Measurements from ENCODE around the gene RPL38.
A peak's percentile ranks its signal among the peaks of the same experiment; 100 is the strongest.

RPL38 gene

GRCh38 chr17:74211141-74211911, 7.8 kb downstream of the RPL38 start:
- no peak for DNase-seq

- DNase-seq, result no peak
These were observed 8.4 kb downstream of the RPL38 start for GRCh38 chr17:74211912-74212208.

- DNase-seq, result no peak
These were observed 8.9 kb downstream of the RPL38 start for GRCh38 chr17:74212209-74212912.

GRCh38 chr17:74212913-74213791, 9.7 kb downstream of the RPL38 start, which contains the start of gene TTYH2:
TTYH2 (plus strand) TSS chr17:74213571; CDS start chr17:74213588, 17 bp downstream.
- peak; percentile 88 for DNase-seq

GRCh38 chr17:74213861-74214391, 10.4 kb downstream of the RPL38 start:
- DNase-seq, result no peak

- DNase-seq, result no peak
These were observed 11.2 kb downstream of the RPL38 start for GRCh38 chr17:74214484-74215341.

- DNase-seq, result no peak
These were observed 11.9 kb downstream of the RPL38 start for GRCh38 chr17:74215342-74215727.

GRCh38 chr17:74216505-74216904, 13.0 kb downstream of the RPL38 start:
- no peak for DNase-seq

- peak; percentile 74 for DNase-seq
These were observed 13.7 kb downstream of the RPL38 start for GRCh38 chr17:74217037-74217730.

GRCh38 chr17:74217888-74218287, 14.4 kb downstream of the RPL38 start:
- no peak for DNase-seq

- no peak for DNase-seq
These were observed 15.0 kb downstream of the RPL38 start for GRCh38 chr17:74218436-74218835.

GRCh38 chr17:74219576-74220133, 16.2 kb downstream of the RPL38 start:
- no peak for DNase-seq

GRCh38 chr17:74220219-74220618, 16.7 kb downstream of the RPL38 start:
- no peak for DNase-seq

- no peak for DNase-seq
These were observed 17.7 kb downstream of the RPL38 start for GRCh38 chr17:74220946-74221818.

- no peak for DNase-seq
These were observed 18.9 kb downstream of the RPL38 start for GRCh38 chr17:74222399-74222798.

- no peak for DNase-seq
These were observed 20.4 kb downstream of the RPL38 start for GRCh38 chr17:74223901-74224300.

- no peak for DNase-seq
These were observed 21.7 kb downstream of the RPL38 start for GRCh38 chr17:74224959-74225725.

- no peak for DNase-seq
These were observed 22.8 kb downstream of the RPL38 start for GRCh38 chr17:74226252-74226651.

Measured in NCI-H774 (cell line).